K562 (cell line): Measurements from ENCODE around the gene COX20. TPM values are rescaled to one million over a fixed set of nuclear protein-coding genes. Genes with fewer than 3 reads are reported as not detected.

Experiments used
- ADNP ChIP-seq: fragments of 200-800 bp; sonication (Bioruptor generic); IDR thresholded peaks from 2 replicates; pipeline ENCODE4 v1.6.1; 2016; ENCODE audit warnings: missing genetic modification characterization, missing compliant biosample characterization
- FOXK1 ChIP-seq: sonication (generic); formaldehyde crosslinking; IDR thresholded peaks from 2 replicates; pipeline ENCODE4 v1.8.0; 2022; ENCODE audit warnings: missing genetic modification reagents, mild to moderate bottlenecking, borderline replicate concordance
- HDAC1 ChIP-seq, 2 experiments: fragments of 450-650 bp; IDR thresholded peaks; 2 replicates each; pipeline ENCODE4 v1.6.1; 2016 to 2017; ENCODE audit warnings: inconsistent platforms in 1 of 2, mild to moderate bottlenecking in 1 of 2, moderate library complexity in 1 of 2
- HNRNPLL ChIP-seq: fragments of 200-400 bp; formaldehyde crosslinking; IDR thresholded peaks from 2 replicates; pipeline ENCODE4 v1.6.1; 2017; ENCODE audit warnings: low read length, low read depth, mild to moderate bottlenecking; ENCODE audit not compliant: poor library complexity, severe bottlenecking
- IRF9 ChIP-seq: fragments of 450-650 bp; IDR thresholded peaks from 2 replicates; pipeline ENCODE4 v1.6.1; 2016; ENCODE audit warnings: missing biosample characterization, missing genetic modification characterization
- NKRF ChIP-seq: fragments of 450-650 bp; IDR thresholded peaks from 2 replicates; pipeline ENCODE4 v1.6.1; 2016; ENCODE audit warnings: borderline replicate concordance
- NR3C1 ChIP-seq: sonication (generic); formaldehyde crosslinking; IDR thresholded peaks from 2 replicates; pipeline ENCODE4 v1.8.1; 2022; ENCODE audit warnings: missing genetic modification reagents
- RREB1 ChIP-seq: fragments of 250-450 bp; sonication (Bioruptor Pico); IDR thresholded peaks from 2 replicates; pipeline ENCODE4 v1.4.0; 2020
- TAL1 ChIP-seq: fragments of 450-650 bp; IDR thresholded peaks from 2 replicates; pipeline ENCODE4 v1.6.1; 2016; ENCODE audit warnings: mild to moderate bottlenecking
- TCF7 ChIP-seq: sonication (generic); IDR thresholded peaks from 2 replicates; pipeline ENCODE4 v1.6.1; 2016; ENCODE audit warnings: antibody characterized with exemption, borderline replicate concordance
- TFE3 ChIP-seq: fragments of 450-650 bp; formaldehyde crosslinking; IDR thresholded peaks from 2 replicates; pipeline ENCODE4 v1.4.0; 2020; ENCODE audit warnings: mild to moderate bottlenecking, mixed read lengths
- TRIM28 ChIP-seq: fragments of 450-650 bp; IDR thresholded peaks from 2 replicates; pipeline ENCODE4 v1.6.1; 2017
- ZBTB8A ChIP-seq: fragments of 450-650 bp; IDR thresholded peaks from 2 replicates; pipeline ENCODE4 v1.6.1; 2018; ENCODE audit warnings: mild to moderate bottlenecking, moderate library complexity; ENCODE audit not compliant: partially characterized antibody
- ZBTB9 ChIP-seq: fragments of 450-650 bp; formaldehyde crosslinking; IDR thresholded peaks from 2 replicates; pipeline ENCODE4 v1.4.0; 2020; ENCODE audit warnings: mild to moderate bottlenecking, moderate library complexity
- ZFPM2 ChIP-seq: fragments of 250-450 bp; sonication (Bioruptor Pico); IDR thresholded peaks from 2 replicates; pipeline ENCODE4 v1.5.1; 2022; ENCODE audit warnings: mild to moderate bottlenecking
- polyA plus RNA-seq, 8 experiments: library from polyadenylated mRNA; depleted of rRNA in 4 of 8; stranded (reverse) in 5 of 8; unstranded in 3 of 8; fragments of >200 nt; fragmentation: Nextera tagmentation in 2 of 8; fragmentation: Illumina TruSeq in 1 of 8; extraction: Ambion mirVana in 2 of 8; extraction: Trizol in 1 of 8; gene quantifications; 2 replicates each; pipeline versions ENCODE4 v1.2.1 to v1.2.3, GENCODE V29; 2011 to 2014; ENCODE audit warnings: inconsistent platforms in 1 of 8, missing spikeins in 1 of 8
- total RNA-seq, 7 experiments: library from RNA; depleted of rRNA in 6 of 7; stranded (reverse); fragments of >200 nt in 6 of 7; fragmentation: Illumina TruSeq in 2 of 7; extraction: Trizol in 2 of 7; gene quantifications; 2 replicates each; pipeline versions ENCODE4 v1.2.1 to v1.2.3, GENCODE V29; 2011 to 2021; ENCODE audit warnings: low replicate concordance in 1 of 7

The COX20 gene
- total and polyA plus RNA-seq, 9 of the 15 experiments (the other 6 are each of a cell fraction or from before 2014, with no cell fraction given): 41.5 to 192 (median 84.3) TPM

- no peak for TF ChIP-seq IRF9 (tag)
- TF ChIP-seq ZBTB8A: no peak
- peak; percentile 60; the same call in 1 of the 2 replicates for TF ChIP-seq RREB1 (CRISPR knock-in tag)
- no peak for TF ChIP-seq TRIM28
- 0 out of 2 replicates have a peak, but pooled peaks have one; percentile 4 for TF ChIP-seq ZBTB9
- TF ChIP-seq ZFPM2: 0 out of 2 replicates have a peak, but pooled peaks have one; percentile 50
- peak; percentile 65 for TF ChIP-seq HNRNPLL
- TF ChIP-seq HDAC1 (IDR thresholded peaks at IDR 0.05): 0 out of 4 replicates have a peak, but pooled peaks of 1 of the 2 experiments have one; percentile 12
- no peak for TF ChIP-seq FOXK1
- TF ChIP-seq TAL1: no peak
- TF ChIP-seq ADNP (tag): no peak
- TF ChIP-seq NKRF: 0 out of 2 replicates have a peak, but pooled peaks have one; percentile 40
- TF ChIP-seq TFE3: no peak
- no peak for TF ChIP-seq TCF7
- peak; percentile 70 for TF ChIP-seq NR3C1 (CRISPR knock-in tag)
Measured at GRCh38 chr1:244863491-244864252, 28.2 kb downstream of the COX20 start (continued).
